HL-60 (cell line): ENCODE measurements around the gene EEPD1.

ENCODE experiments used
- DNase-seq, 2 experiments: peaks; one replicate each; pipeline ENCODE4 v3.0.0-alpha.2; 2010 to 2020; ENCODE audit warnings: low read depth in 1 of 2, low spot score in 1 of 2
- H3K27ac ChIP-seq: fragments of 250-450 bp; sonication (Bioruptor Pico); replicated peaks from 2 replicates; pipeline ENCODE4 v1.5.1; 2020; ENCODE audit warnings: mild to moderate bottlenecking, moderate library complexity
- H3K27me3 ChIP-seq: fragments of 250-450 bp; sonication (Bioruptor Pico); 2 replicates; pipeline ENCODE4 v1.5.1; 2021; ENCODE audit warnings: mild to moderate bottlenecking, moderate library complexity; ENCODE audit not compliant: insufficient read depth, poor library complexity, severe bottlenecking
- H3K4me3 ChIP-seq: replicated peaks from 2 replicates; pipeline ENCODE4 v1.5.1; 2011; ENCODE audit warnings: mild to moderate bottlenecking, control low read depth, low read length; ENCODE audit not compliant: insufficient read depth
- CTCF ChIP-seq: IDR thresholded peaks from one replicate; pipeline ENCODE4 v1.5.1; 2011; ENCODE audit warnings: low read length, control low read depth, inconsistent platforms; ENCODE audit not compliant: insufficient read depth
- GABPA ChIP-seq: IDR thresholded peaks from 2 replicates; pipeline ENCODE4 v1.6.1; 2012; ENCODE audit warnings: low read depth
- POLR2AphosphoS5 ChIP-seq: IDR thresholded peaks from 2 replicates; pipeline ENCODE4 v1.6.1; 2012; ENCODE audit warnings: low read depth
- REST ChIP-seq: IDR thresholded peaks from 2 replicates; pipeline ENCODE4 v1.6.1; 2012; ENCODE audit warnings: low read depth; ENCODE audit not compliant: insufficient replicate concordance
- SPI1 ChIP-seq: IDR thresholded peaks from 2 replicates; pipeline ENCODE4 v1.6.1; 2012; ENCODE audit warnings: low read depth, mild to moderate bottlenecking, borderline replicate concordance

Gene EEPD1

GRCh38 chr7:36190447-36191291, 37.6 kb downstream of the EEPD1 start:
- peak in 1 of 2 experiments; percentile 30 for DNase-seq
- H3K27ac ChIP-seq = peak overlapping the region; percentile 82; the same call in 1 of the 2 replicates

GRCh38 chr7:36191292-36191920, 38.4 kb downstream of the EEPD1 start:
- H3K4me3 ChIP-seq = no peak overlapping the region
- DNase-seq = no peak
- TF ChIP-seq REST = no peak
- TF ChIP-seq SPI1 = no peak
- no peak for TF ChIP-seq CTCF
- no peak for TF ChIP-seq POLR2AphosphoS5
- TF ChIP-seq GABPA = no peak
- H3K27me3 ChIP-seq = no peaks in the 10 kb centered on the region
- peak overlapping the region; percentile 82 for H3K27ac ChIP-seq

More at GRCh38 chr7:36190447-36191291, 37.6 kb downstream of the EEPD1 start:
- Histone ChIP-seq H3K27me3 (no peaks in the 10 kb centered on the region), H3K4me3 (no peak overlapping the region)
- TF ChIP-seq GABPA (no peak), POLR2AphosphoS5 (no peak), CTCF (no peak), SPI1 (peak; percentile 58; the same call in 1 of the 2 replicates), REST (no peak)

GRCh38 chr7:36192053-36192824, 39.2 kb downstream of the EEPD1 start:
- H3K4me3 ChIP-seq = no peak overlapping the region
- TF ChIP-seq GABPA = no peak
- peak; percentile 83 for TF ChIP-seq POLR2AphosphoS5
- TF ChIP-seq SPI1 = peak; percentile 9; the same call in 1 of the 2 replicates
- peak overlapping the region; percentile 82 for H3K27ac ChIP-seq
- no peaks in the 10 kb centered on the region for H3K27me3 ChIP-seq
- DNase-seq = peak; percentile 88 to 89
